Hippocampal formation (tissue), 2 donors: ENCODE data around the gene TCF4.

Source experiments
- DNase-seq, 2 donors: peaks; one replicate each; lab custom pipeline; 2025; lab: John Stamatoyannopoulos, UW

The TCF4 gene

DNA sequence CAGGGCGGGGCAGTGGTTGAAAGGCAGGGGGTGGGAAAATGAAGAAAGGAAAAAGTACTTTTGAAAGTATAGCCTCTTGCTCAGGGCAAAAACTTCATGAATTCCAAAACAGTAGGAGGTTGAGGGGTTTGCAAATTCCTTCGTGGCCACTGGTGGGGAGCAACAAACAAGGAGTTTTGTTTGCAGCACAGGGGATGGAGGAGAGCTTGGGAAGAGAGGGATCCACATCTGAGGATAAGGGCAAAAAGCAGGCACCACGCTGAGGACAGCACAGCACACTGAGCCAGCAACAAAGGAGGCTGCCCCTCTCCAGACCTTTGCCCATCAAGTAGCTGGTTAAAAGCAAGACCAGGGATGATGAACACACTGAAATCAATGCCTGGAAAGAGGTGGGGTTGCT lies 148.9 kb downstream of the TCF4 start:
- no peak for DNase-seq

- no peak for DNase-seq
Measured at GRCh38 chr18:55435592-55435991, 152.4 kb downstream of the TCF4 start.

GRCh38 chr18:55433648-55434047 lies 154.3 kb downstream of the TCF4 start:
- DNase-seq, result no peak

DNA sequence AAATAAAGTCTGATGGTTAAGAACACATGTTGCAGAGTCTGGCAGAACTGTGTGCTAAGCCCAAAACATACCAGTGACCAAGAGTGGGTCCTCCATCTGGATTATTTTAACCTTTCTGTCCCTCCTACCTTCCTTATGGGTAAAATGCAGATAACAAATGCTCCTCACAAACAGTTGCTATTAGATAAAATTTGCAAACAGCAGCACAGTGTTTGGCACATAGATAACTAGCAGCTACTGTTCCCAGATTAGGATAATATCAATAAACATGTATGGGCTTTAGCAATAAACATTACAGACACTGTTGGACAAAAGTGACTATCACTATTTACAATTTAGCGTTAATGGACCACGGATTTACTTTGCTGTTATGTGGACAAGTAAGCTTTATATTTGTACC lies 154.9 kb downstream of the TCF4 start:
- DNase-seq, result no peak

DNA sequence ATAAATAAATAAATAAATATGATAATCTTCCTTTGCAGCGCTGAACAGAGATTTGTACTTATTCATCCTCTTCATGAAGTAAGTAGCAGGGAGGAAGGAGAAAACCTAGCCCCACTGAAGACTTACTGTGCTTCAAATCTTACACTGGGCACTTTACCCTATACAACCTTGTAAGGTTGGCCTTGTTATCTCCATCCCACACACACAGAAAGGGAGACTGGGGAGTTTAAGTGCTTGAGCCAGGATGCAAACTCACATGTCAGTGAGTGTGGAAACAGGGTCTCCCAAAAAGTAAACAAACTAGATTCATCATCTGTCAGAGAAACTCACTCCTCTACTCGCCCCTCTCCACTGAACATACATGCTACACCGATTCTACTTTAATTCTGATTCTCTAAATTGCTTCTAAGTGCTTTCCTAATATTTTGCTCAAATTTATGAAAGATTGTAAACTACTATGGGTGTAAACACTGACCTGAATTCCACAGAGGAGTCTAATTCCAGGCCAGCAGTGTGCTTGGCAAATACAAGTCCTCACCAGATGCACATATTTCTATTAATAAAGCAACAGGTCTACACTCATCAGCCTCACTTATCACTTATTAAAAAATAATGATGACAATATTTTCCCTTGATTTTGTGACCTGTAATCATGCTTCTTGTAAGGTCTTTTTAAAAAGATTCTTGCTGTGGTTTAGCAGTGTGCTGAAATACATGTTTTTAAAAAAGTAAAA lies 155.5 kb downstream of the TCF4 start:
- DNase-seq, result no peak

GRCh38 chr18:55430026-55430425 lies 158.0 kb downstream of the TCF4 start:
- DNase-seq, result no peak

DNA sequence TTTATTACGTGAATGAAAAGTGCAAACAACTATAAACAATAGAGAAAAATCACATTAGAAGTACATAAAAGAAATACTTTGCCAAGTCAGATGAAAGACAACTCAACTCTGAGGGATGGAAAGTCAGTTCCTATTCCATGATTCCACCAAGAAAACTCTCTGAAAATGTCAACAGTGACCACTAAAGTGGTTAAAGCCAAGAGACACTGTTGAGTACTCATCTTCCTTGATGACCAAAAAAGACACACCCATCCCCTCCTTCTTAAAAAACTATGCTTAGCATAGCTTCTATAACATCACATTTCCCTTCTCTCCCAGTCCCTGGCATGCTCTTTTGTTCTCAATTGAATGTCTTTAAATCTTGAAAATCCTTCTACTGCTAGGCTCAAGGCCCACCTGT lies 160.0 kb downstream of the TCF4 start:
- DNase-seq, result no peak

GRCh38 chr18:55425698-55426097 lies 162.3 kb downstream of the TCF4 start:
- no peak for DNase-seq

GRCh38 chr18:55422456-55423180 lies 165.4 kb downstream of the TCF4 start:
- DNase-seq, result peak in 1 of 2 donors; percentile 13

- peak in 1 of 2 donors; percentile 33 for DNase-seq
Measured at GRCh38 chr18:55421615-55422419, 166.2 kb downstream of the TCF4 start.

DNA sequence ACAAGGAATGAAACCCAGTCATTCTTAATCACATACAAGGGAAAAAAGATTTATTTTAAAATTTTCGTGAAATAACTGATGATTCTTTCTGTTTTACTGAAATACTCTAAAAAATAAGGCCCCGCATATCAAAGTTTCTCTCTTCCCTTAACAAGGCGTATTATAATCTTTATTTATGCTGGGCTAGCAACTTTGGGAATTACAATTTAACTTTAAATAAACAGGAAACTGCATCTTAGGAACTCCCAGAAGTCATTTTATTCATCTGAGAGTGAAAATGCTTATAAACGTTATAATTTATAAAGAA lies 166.7 kb downstream of the TCF4 start:
- DNase-seq, result no peak

- DNase-seq, result no peak
Measured at GRCh38 chr18:55420665-55421307, 167.2 kb downstream of the TCF4 start.

DNA sequence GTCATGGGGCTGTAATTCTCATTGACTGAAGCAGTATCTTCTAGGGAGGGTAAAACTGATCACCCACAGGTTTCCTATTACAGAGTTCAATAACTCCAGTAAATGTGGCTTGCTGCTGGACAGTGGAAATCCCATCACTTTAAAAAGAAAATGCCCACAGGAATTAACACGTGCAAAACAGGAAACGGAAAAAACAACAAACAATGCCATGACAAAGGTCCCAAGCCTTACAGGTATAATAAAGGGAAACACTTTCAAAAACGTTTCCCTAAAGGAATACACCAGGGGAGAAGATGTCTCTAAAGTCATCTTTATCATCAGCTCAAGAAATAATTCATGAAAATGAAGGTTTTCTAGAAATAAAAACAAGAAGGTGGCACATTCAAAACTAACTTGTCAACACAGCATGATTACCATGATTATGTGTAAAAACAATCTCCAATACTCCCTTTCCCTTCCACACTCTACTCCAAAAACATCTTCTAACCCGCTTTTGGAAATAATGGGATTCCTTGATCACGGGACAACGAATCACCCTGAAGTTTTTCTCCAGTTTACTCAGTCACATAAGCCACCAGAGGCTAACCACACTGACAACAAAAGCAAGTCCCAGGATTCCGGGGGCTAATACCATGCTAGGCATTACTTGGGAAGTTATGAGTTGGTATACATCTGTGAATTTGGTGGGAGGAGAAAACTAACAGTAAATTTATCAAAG lies 167.9 kb downstream of the TCF4 start:
- DNase-seq, result peak in 1 of 2 donors; percentile 17

GRCh38 chr18:55419132-55419946 lies 168.7 kb downstream of the TCF4 start:
- DNase-seq, result no peak

- DNase-seq, result no peak
Measured at GRCh38 chr18:55418439-55418838, 169.6 kb downstream of the TCF4 start.

DNA sequence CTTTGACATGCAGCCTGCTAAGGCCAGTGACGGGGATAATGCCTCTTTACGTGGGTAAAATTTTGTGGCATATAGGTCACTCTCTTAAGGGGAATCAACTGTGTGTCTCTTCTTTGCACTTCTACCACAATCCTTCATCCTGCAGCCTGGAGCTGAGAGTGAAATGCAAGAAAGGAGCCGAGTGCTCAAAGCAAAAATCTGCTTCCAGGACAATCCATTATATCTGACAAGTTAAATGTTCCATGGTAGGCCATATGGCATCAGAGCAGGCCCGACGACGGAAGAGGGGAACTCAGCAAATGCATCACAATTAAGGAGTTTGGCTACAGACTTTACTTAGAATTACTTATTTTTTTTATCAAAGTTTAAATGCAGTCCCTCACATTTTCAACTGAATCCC lies 171.2 kb downstream of the TCF4 start:
- DNase-seq, result no peak

- DNase-seq, result peak; percentile 80 to 90
Measured at GRCh38 chr18:55415258-55415871, 172.6 kb downstream of the TCF4 start.

DNA sequence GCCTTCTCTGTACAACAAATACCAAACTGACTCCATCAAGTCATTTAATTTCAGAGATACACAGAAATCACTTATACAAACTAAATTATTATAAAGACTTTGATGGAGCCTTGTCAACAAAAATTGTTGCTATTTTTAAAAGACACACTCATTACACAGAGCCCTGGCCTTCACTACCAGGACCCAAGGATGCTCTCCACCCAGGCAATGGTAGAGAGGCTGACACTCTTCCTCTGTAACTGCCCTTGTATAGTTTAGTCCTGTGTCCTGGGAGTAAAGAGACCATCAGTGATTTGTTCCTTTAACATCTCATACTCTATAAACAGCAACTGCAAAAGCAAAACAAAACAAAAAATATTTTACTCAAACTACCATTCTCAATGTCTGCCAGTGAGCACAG lies 173.5 kb downstream of the TCF4 start:
- DNase-seq, result no peak

GRCh38 chr18:55413474-55413873 lies 174.5 kb downstream of the TCF4 start:
- DNase-seq, result no peak

GRCh38 chr18:55407774-55408535 lies 180.0 kb downstream of the TCF4 start:
- DNase-seq, result peak in 1 of 2 donors; percentile 93
